IPS-18a (cell line): Measurements from ENCODE around the gene PRKAG2.
A peak's percentile ranks its signal among the peaks of the same experiment; 100 is the strongest.

Source experiments
- H3K27ac ChIP-seq: one replicate; pipeline ENCODE4 v1.5.1; 2013; ENCODE audit warnings: low read length
- H3K27me3 ChIP-seq: one replicate; pipeline ENCODE4 v1.6.1; 2013; ENCODE audit warnings: mild to moderate bottlenecking, low read length; ENCODE audit not compliant: control insufficient read depth, insufficient read depth
- H3K36me3 ChIP-seq: one replicate; pipeline ENCODE4 v1.6.1; 2013; ENCODE audit warnings: low read depth, low read length; ENCODE audit not compliant: control insufficient read depth
- H3K4me1 ChIP-seq: one replicate; pipeline ENCODE4 v1.6.1; 2013; ENCODE audit warnings: low read depth, low read length; ENCODE audit not compliant: control insufficient read depth
- H3K4me3 ChIP-seq: one replicate; pipeline ENCODE4 v1.5.1; 2013; ENCODE audit warnings: low read length
- H3K9ac ChIP-seq: one replicate; pipeline ENCODE4 v1.6.1; 2013; ENCODE audit warnings: mild to moderate bottlenecking, low read length, moderate library complexity
- H3K9me3 ChIP-seq: one replicate; pipeline ENCODE4 v1.6.1; 2013; ENCODE audit warnings: low read depth, low read length; ENCODE audit not compliant: control insufficient read depth

Gene PRKAG2

GRCh38 chr7:151708610-151709009 is 168.3 kb downstream of the PRKAG2 start:
- no peaks in the 10 kb centered on the region for H3K4me1 ChIP-seq
- H3K4me3 ChIP-seq: no peak overlapping the region
- H3K9ac ChIP-seq: no peak overlapping the region
- no peaks in the 10 kb centered on the region for H3K9me3 ChIP-seq
- H3K36me3 ChIP-seq: no peaks in the 10 kb centered on the region
- peaks cover 3% of the 10 kb centered on the region for H3K27me3 ChIP-seq
- no peak overlapping the region for H3K27ac ChIP-seq

GRCh38 chr7:151707757-151708156 is 169.2 kb downstream of the PRKAG2 start:
- H3K27ac ChIP-seq: no peak overlapping the region
- H3K4me1 ChIP-seq: no peaks in the 10 kb centered on the region
- H3K4me3 ChIP-seq: no peak overlapping the region
- H3K27me3 ChIP-seq: peaks cover 3% of the 10 kb centered on the region
- no peaks in the 10 kb centered on the region for H3K9me3 ChIP-seq
- H3K9ac ChIP-seq: no peak overlapping the region
- H3K36me3 ChIP-seq: no peaks in the 10 kb centered on the region

- Histone ChIP-seq H3K4me3 (no peak overlapping the region), H3K27me3 (peaks cover 3% of the 10 kb centered on the region), H3K9me3 (no peaks in the 10 kb centered on the region), H3K4me1 (no peaks in the 10 kb centered on the region), H3K9ac (no peak overlapping the region), H3K36me3 (no peaks in the 10 kb centered on the region), H3K27ac (no peak overlapping the region)
These were observed 169.8 kb downstream of the PRKAG2 start for GRCh38 chr7:151707105-151707469.

- H3K9me3 ChIP-seq: no peaks in the 10 kb centered on the region
- H3K9ac ChIP-seq: no peak overlapping the region
- no peak overlapping the region for H3K4me3 ChIP-seq
- no peaks in the 10 kb centered on the region for H3K36me3 ChIP-seq
- no peak overlapping the region for H3K27ac ChIP-seq
- no peaks in the 10 kb centered on the region for H3K4me1 ChIP-seq
- peaks cover 3% of the 10 kb centered on the region for H3K27me3 ChIP-seq
These were observed 170.4 kb downstream of the PRKAG2 start for GRCh38 chr7:151706277-151707104.

GRCh38 chr7:151705636-151706276 is 171.2 kb downstream of the PRKAG2 start:
- no peak overlapping the region for H3K27ac ChIP-seq
- H3K4me3 ChIP-seq: peak overlapping the region; percentile 42
- no peaks in the 10 kb centered on the region for H3K36me3 ChIP-seq
- no peaks in the 10 kb centered on the region for H3K4me1 ChIP-seq
- H3K27me3 ChIP-seq: peaks cover 3% of the 10 kb centered on the region
- H3K9me3 ChIP-seq: no peaks in the 10 kb centered on the region
- H3K9ac ChIP-seq: no peak overlapping the region

- Histone ChIP-seq H3K9ac (no peak overlapping the region), H3K9me3 (no peaks in the 10 kb centered on the region), H3K4me1 (no peaks in the 10 kb centered on the region), H3K27ac (no peak overlapping the region), H3K36me3 (no peaks in the 10 kb centered on the region), H3K4me3 (peak overlapping the region; percentile 42), H3K27me3 (peaks cover 3% of the 10 kb centered on the region)
These were observed 171.8 kb downstream of the PRKAG2 start for GRCh38 chr7:151704960-151705635.

GRCh38 chr7:151704299-151704959 is 172.5 kb downstream of the PRKAG2 start:
- Histone ChIP-seq H3K36me3 (no peaks in the 10 kb centered on the region), H3K9ac (no peak overlapping the region), H3K27ac (no peak overlapping the region), H3K9me3 (no peaks in the 10 kb centered on the region), H3K27me3 (peaks cover 3% of the 10 kb centered on the region), H3K4me3 (no peak overlapping the region), H3K4me1 (no peaks in the 10 kb centered on the region)

GRCh38 chr7:151702961-151703360 is 174.0 kb downstream of the PRKAG2 start:
- Histone ChIP-seq H3K36me3 (no peaks in the 10 kb centered on the region), H3K27me3 (peaks cover 3% of the 10 kb centered on the region), H3K27ac (no peak overlapping the region), H3K9me3 (no peaks in the 10 kb centered on the region), H3K9ac (no peak overlapping the region), H3K4me1 (no peaks in the 10 kb centered on the region), H3K4me3 (no peak overlapping the region)

- Histone ChIP-seq H3K4me3 (no peak overlapping the region), H3K27me3 (no peaks in the 10 kb centered on the region), H3K36me3 (no peaks in the 10 kb centered on the region), H3K4me1 (peaks cover 8% of the 10 kb centered on the region), H3K9me3 (no peaks in the 10 kb centered on the region), H3K9ac (no peak overlapping the region), H3K27ac (no peak overlapping the region)
These were observed 176.2 kb downstream of the PRKAG2 start for GRCh38 chr7:151700586-151701165.

- Histone ChIP-seq H3K9me3 (no peaks in the 10 kb centered on the region), H3K36me3 (no peaks in the 10 kb centered on the region), H3K27ac (no peak overlapping the region), H3K4me3 (no peak overlapping the region), H3K9ac (no peak overlapping the region), H3K27me3 (no peaks in the 10 kb centered on the region), H3K4me1 (peaks cover 12% of the 10 kb centered on the region)
These were observed 177.0 kb downstream of the PRKAG2 start for GRCh38 chr7:151699928-151700319.
